GM12801 (cell line): ENCODE data around the gene C1QA.

Experiments used
- TF ChIP-seq, protein P1 (sequence below): IDR thresholded peaks from one replicate; pipeline ENCODE4 v1.5.1; 2011; ENCODE audit warnings: control low read depth; ENCODE audit not compliant: insufficient read length; ENCODE audit errors: extremely low read depth

The C1QA gene

DNA sequence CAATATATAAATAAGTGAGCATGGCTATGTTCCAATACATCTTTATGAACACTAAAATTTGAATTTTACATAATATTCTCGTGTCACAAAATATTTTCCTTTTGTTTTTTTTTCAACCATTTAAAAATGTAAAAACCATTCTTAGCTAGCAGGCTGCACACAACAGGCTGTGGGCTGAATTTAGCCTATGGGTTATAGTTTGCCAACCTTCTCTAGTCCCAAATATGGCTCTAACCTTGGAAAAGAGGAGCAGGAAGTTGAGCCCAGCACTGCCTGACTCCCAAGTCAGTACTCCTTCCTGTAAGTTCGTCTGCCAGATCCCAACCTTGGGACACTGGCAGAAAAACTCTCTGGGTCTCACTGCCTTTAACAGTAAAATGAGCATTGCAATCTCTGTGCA, 30.0 kb downstream of the C1QA start:
- TF ChIP-seq, protein P1, sequence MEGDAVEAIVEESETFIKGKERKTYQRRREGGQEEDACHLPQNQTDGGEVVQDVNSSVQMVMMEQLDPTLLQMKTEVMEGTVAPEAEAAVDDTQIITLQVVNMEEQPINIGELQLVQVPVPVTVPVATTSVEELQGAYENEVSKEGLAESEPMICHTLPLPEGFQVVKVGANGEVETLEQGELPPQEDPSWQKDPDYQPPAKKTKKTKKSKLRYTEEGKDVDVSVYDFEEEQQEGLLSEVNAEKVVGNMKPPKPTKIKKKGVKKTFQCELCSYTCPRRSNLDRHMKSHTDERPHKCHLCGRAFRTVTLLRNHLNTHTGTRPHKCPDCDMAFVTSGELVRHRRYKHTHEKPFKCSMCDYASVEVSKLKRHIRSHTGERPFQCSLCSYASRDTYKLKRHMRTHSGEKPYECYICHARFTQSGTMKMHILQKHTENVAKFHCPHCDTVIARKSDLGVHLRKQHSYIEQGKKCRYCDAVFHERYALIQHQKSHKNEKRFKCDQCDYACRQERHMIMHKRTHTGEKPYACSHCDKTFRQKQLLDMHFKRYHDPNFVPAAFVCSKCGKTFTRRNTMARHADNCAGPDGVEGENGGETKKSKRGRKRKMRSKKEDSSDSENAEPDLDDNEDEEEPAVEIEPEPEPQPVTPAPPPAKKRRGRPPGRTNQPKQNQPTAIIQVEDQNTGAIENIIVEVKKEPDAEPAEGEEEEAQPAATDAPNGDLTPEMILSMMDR, result no peak

GRCh38 chr1:22670352-22670975, 34.0 kb downstream of the C1QA start:
- TF ChIP-seq, protein P1, result no peak

DNA sequence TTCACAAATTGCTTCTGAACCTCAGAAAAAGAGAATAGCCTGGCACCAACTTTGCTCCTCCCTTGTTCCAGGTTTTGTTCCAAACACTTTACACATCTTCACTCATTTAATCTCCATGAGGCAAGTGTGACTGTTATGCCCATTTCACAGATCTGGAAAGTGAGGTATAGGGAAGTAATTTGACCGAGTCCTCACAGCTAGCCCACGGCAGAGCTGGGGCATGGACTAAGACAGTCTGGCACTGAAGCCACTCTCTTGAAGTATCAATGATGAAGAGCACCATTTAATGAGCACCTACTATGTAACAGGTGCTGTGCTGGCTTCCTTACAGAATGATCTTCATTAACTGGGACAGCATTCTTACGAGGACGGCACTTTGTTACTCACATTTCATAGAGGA, 35.6 kb downstream of the C1QA start:
- TF ChIP-seq, protein P1, result no peak

GRCh38 chr1:22673486-22674409, 37.3 kb downstream of the C1QA start:
- TF ChIP-seq, protein P1, result no peak

GRCh38 chr1:22674410-22674749, 38.0 kb downstream of the C1QA start:
- TF ChIP-seq, protein P1, result no peak

- TF ChIP-seq, protein P1, result no peak
Measured at GRCh38 chr1:22676916-22677583, 40.6 kb downstream of the C1QA start.
